ENCODE results near the gene PET117.

- TF ChIP-seq YY1 (IDR thresholded peaks at IDR 0.05; ENCODE audit: insufficient read depth, insufficient read length) = no peak
- TF ChIP-seq SUZ12 (IDR thresholded peaks at IDR 0.05; ENCODE audit: extremely low read depth, insufficient read depth, insufficient read length) = no peak
Measured at GRCh38 chr20:18093388-18093787, 44.3 kb upstream of the PET117 start.
